Suprapubic skin (tissue), 4 donors: ENCODE data around the gene GRID2.

ENCODE experiments used
- CTCF ChIP-seq, 2 donors: fragments of 200-600 bp in 1 of 2; fragments of 450-650 bp in 1 of 2; sonication (generic) in 1 of 2; IDR thresholded peaks; one replicate each; pipeline ENCODE4 v1.5.1; 2016 to 2019; ENCODE audit warnings: antibody characterized with exemption in 2 of 2, mild to moderate bottlenecking in 1 of 2, moderate library complexity in 1 of 2
- POLR2A ChIP-seq, 2 donors: fragments of 450-650 bp; IDR thresholded peaks; one replicate each; pipeline ENCODE4 v1.6.1; 2017; ENCODE audit warnings: antibody characterized with exemption in 2 of 2, mild to moderate bottlenecking in 2 of 2, moderate library complexity in 2 of 2
- POLR2AphosphoS5 ChIP-seq, 3 donors: sonication (generic); formaldehyde crosslinking; IDR thresholded peaks; one replicate each; pipeline ENCODE4 v1.6.1; 2017; ENCODE audit warnings: antibody characterized with exemption in 3 of 3

- TF ChIP-seq CTCF (IDR thresholded peaks at IDR 0.05) (no peak), POLR2AphosphoS5 (IDR thresholded peaks at IDR 0.05) (no peak), POLR2A (IDR thresholded peaks at IDR 0.05) (no peak)
Observed at GRCh38 chr4:92952897-92953296, 649.1 kb downstream of the GRID2 start.
